K562 (cell line): Measurements from ENCODE around the gene NF1. TPM values are rescaled to one million over a fixed set of nuclear protein-coding genes. Genes with fewer than 3 reads are reported as not detected.

Experiments
- ATAC-seq: fragments of 200-7000 bp; cut with Tn5 transposase; 3 replicates; pipeline ENCODE4 v1.9.1; 2020; ENCODE audit warnings: moderate library complexity
- BruUV-seq: library from RNA; stranded (reverse); fragments of 400-500 nt; replicated peaks from 2 replicates; lab custom pipeline; 2021; lab: Mats Ljungman, UMichigan
- CTCF ChIA-PET: fragments of 300-600 bp; formaldehyde crosslinking; extraction: SDS; loops from one replicate; lab custom pipeline; 2021; ENCODE audit warnings: low intra/inter-chr PET ratio; lab: Yijun Ruan, JAX
- POLR2A ChIA-PET: fragments of 300-600, 350-650 bp; sonication (Branson Sonifier 250); formaldehyde crosslinking; extraction: SDS; loops from one replicate; lab custom pipeline; 2021; ENCODE audit warnings: antibody characterized with exemption, inconsistent platforms; lab: Yijun Ruan, JAX
- DNase-seq, 4 experiments: peaks; one replicate each; pipeline versions ENCODE4 v3.0.0 to v3.0.0-alpha.2; 2011 to 2018; ENCODE audit warnings: low spot score in 3 of 4, mixed read lengths in 3 of 4; ENCODE audit errors: extremely low read depth in 1 of 4
- FAIRE-seq: peaks from 2 replicates; lab custom pipeline; 2011; peaks lifted over from hg19 to GRCh38; lab: Jason Lieb, UNC
- H2AFZ ChIP-seq: 2 replicates; pipeline ENCODE4 v1.6.0; 2011; ENCODE audit warnings: low read depth, low read length, control low read depth, inconsistent platforms
- H3K27ac ChIP-seq: fragments of 200-600 bp; 3 replicates; pipeline ENCODE4 v1.8.0; 2011; ENCODE audit warnings: low read depth, mild to moderate bottlenecking, control low read depth, inconsistent platforms, low read length, moderate library complexity, mixed read lengths; ENCODE audit errors: extremely low read depth
- H3K27me3 ChIP-seq, 2 experiments: fragments of 300-600 bp in 1 of 2; 2 replicates in 1 of 2; 3 replicates in 1 of 2; pipeline versions ENCODE4 v1.6.0 to v1.8.0; 2011; ENCODE audit warnings: inconsistent platforms in 2 of 2, low read length in 2 of 2, mild to moderate bottlenecking in 1 of 2, mixed read lengths in 1 of 2, moderate library complexity in 1 of 2; ENCODE audit not compliant: control insufficient read depth in 2 of 2, insufficient read depth in 2 of 2
- H3K36me3 ChIP-seq: fragments of 300-600 bp; 3 replicates; pipeline ENCODE4 v1.8.0; 2011; ENCODE audit warnings: mild to moderate bottlenecking, low read length, inconsistent platforms; ENCODE audit not compliant: control insufficient read depth, insufficient read depth
- H3K4me1 ChIP-seq, 2 experiments: fragments of 200-600 bp in 1 of 2; replicated peaks in 1 of 2; 2 replicates in 1 of 2; 3 replicates in 1 of 2; pipeline versions ENCODE4 v1.5.1 to v1.8.0; 2011; ENCODE audit warnings: inconsistent platforms in 2 of 2, low read length in 2 of 2, mild to moderate bottlenecking in 1 of 2, mixed read lengths in 1 of 2, moderate library complexity in 1 of 2; ENCODE audit not compliant: control insufficient read depth in 2 of 2, insufficient read depth in 2 of 2
- H3K4me2 ChIP-seq: 2 replicates; pipeline ENCODE4 v1.6.1; 2011; ENCODE audit warnings: low read length, control low read depth, inconsistent platforms, mixed read lengths; ENCODE audit not compliant: insufficient read depth
- H3K4me3 ChIP-seq: fragments of 200-600 bp; sonication (generic), shearing (Covaris generic); 2 replicates; pipeline ENCODE4 v1.5.1; 2016; ENCODE audit warnings: control low read depth, inconsistent platforms
- H3K79me2 ChIP-seq: fragments of 200-600 bp; 3 replicates; pipeline ENCODE4 v1.8.0; 2011; ENCODE audit warnings: low read length, inconsistent platforms; ENCODE audit not compliant: control insufficient read depth, insufficient read depth
- H3K9ac ChIP-seq, 2 experiments: 2 replicates each; pipeline versions ENCODE4 v1.6.0 to v1.6.1; 2011; ENCODE audit warnings: low read depth in 2 of 2, low read length in 2 of 2, control low read depth in 1 of 2, inconsistent platforms in 1 of 2, mild to moderate bottlenecking in 1 of 2, mixed read lengths in 1 of 2; ENCODE audit not compliant: insufficient read depth in 1 of 2
- H3K9me1 ChIP-seq: one replicate; pipeline ENCODE4 v1.6.0; 2011; ENCODE audit warnings: inconsistent platforms, mild to moderate bottlenecking, low read length, moderate library complexity; ENCODE audit not compliant: control insufficient read depth, insufficient read depth
- H3K9me3 ChIP-seq: replicated peaks from 2 replicates; pipeline ENCODE4 v1.5.1; 2011; ENCODE audit warnings: low read depth, low read length, inconsistent platforms; ENCODE audit not compliant: control insufficient read depth, insufficient read depth
- H4K20me1 ChIP-seq: replicated peaks from 2 replicates; pipeline ENCODE4 v1.6.1; 2011; ENCODE audit warnings: low read length, inconsistent platforms, mixed read lengths; ENCODE audit not compliant: control insufficient read depth, insufficient read depth
- ATF3 ChIP-seq, 2 experiments: fragments of 450-650 bp in 1 of 2; sonication (generic) in 1 of 2; formaldehyde crosslinking in 1 of 2; IDR thresholded peaks in 1 of 2; conservative IDR thresholded peaks in 1 of 2; 2 replicates each; pipeline versions ENCODE4 v1.6.1 to v1.8.1; 2016 to 2023; ENCODE audit warnings: mild to moderate bottlenecking in 2 of 2, moderate library complexity in 2 of 2, inconsistent platforms in 1 of 2, missing genetic modification reagents in 1 of 2
- CLOCK ChIP-seq: fragments of 250-450 bp; sonication (Bioruptor Pico); IDR thresholded peaks from 2 replicates; pipeline ENCODE4 v1.4.0; 2020; ENCODE audit warnings: mild to moderate bottlenecking, moderate library complexity, borderline replicate concordance
- EP400 ChIP-seq: fragments of 450-650 bp; IDR thresholded peaks from 2 replicates; pipeline ENCODE4 v1.6.1; 2017; ENCODE audit warnings: antibody characterized with exemption, mild to moderate bottlenecking, moderate library complexity
- FOSL1 ChIP-seq: fragments of 200-800 bp; sonication (Bioruptor generic); conservative IDR thresholded peaks from 2 replicates; pipeline ENCODE4 v1.6.1; 2016; ENCODE audit warnings: missing genetic modification characterization, missing compliant biosample characterization
- HMGXB4 ChIP-seq: sonication (generic); formaldehyde crosslinking; IDR thresholded peaks from 2 replicates; pipeline ENCODE4 v1.8.1; 2023; ENCODE audit warnings: mild to moderate bottlenecking, missing genetic modification reagents
- HNRNPLL ChIP-seq: fragments of 200-400 bp; formaldehyde crosslinking; IDR thresholded peaks from 2 replicates; pipeline ENCODE4 v1.6.1; 2017; ENCODE audit warnings: low read length, low read depth, mild to moderate bottlenecking; ENCODE audit not compliant: poor library complexity, severe bottlenecking
- POLR2B ChIP-seq: fragments of 450-650 bp; IDR thresholded peaks from 2 replicates; pipeline ENCODE4 v1.6.1; 2018; ENCODE audit warnings: low read depth; ENCODE audit not compliant: partially characterized antibody
- RBBP5 ChIP-seq: fragments of 200-600 bp; sonication (generic); IDR thresholded peaks from 2 replicates; pipeline ENCODE4 v1.6.1; 2012; ENCODE audit warnings: borderline replicate concordance, mild to moderate bottlenecking, low read length, control low read depth, inconsistent platforms; ENCODE audit not compliant: insufficient read depth, poor library complexity, severe bottlenecking
- SMARCE1 ChIP-seq: fragments of 450-650 bp; IDR thresholded peaks from 2 replicates; pipeline ENCODE4 v1.7.1; 2016; ENCODE audit warnings: mild to moderate bottlenecking
- SRF ChIP-seq, 2 experiments: fragments of 250-450, 450-650 bp in 1 of 2; sonication (Bioruptor Pico) in 1 of 2; sonication (generic) in 1 of 2; formaldehyde crosslinking; IDR thresholded peaks; 2 replicates each; pipeline versions ENCODE4 v1.5.0 to v1.5.1; 2020 to 2022; ENCODE audit warnings: mild to moderate bottlenecking in 1 of 2, missing genetic modification reagents in 1 of 2
- TEAD4 ChIP-seq, 2 experiments: sonication (generic) in 1 of 2; formaldehyde crosslinking in 1 of 2; IDR thresholded peaks; 2 replicates each; pipeline versions ENCODE4 v1.6.1 to v1.8.0; 2012 to 2022; ENCODE audit warnings: borderline replicate concordance in 1 of 2, inconsistent platforms in 1 of 2, low read length in 1 of 2, mild to moderate bottlenecking in 1 of 2, missing genetic modification reagents in 1 of 2
- XRCC5 ChIP-seq: fragments of 200-400 bp; formaldehyde crosslinking; IDR thresholded peaks from 2 replicates; pipeline ENCODE4 v1.6.1; 2017; ENCODE audit warnings: low read depth, mild to moderate bottlenecking, low read length
- ZEB2 ChIP-seq: fragments of 450-650 bp; IDR thresholded peaks from 2 replicates; pipeline ENCODE4 v1.6.1; 2016
- ZNF766 ChIP-seq: fragments of 200-800 bp; sonication (Bioruptor generic); conservative IDR thresholded peaks from 2 replicates; pipeline ENCODE4 v1.6.1; 2016; ENCODE audit warnings: missing genetic modification characterization, missing compliant biosample characterization
- WGBS: fragments of 100-300 bp; shearing (Covaris generic); methylation state at CpG from one replicate; pipeline ENCODE4 v1.1.6; 2016; ENCODE audit warnings: low coverage, mixed read lengths; ENCODE audit not compliant: insufficient coverage; ENCODE audit errors: missing lambda C conversion rate; 5-methylcytosine and 5-hydroxymethylcytosine counted together
- in situ Hi-C: fragments of 300-500 bp; cut with MboI; formaldehyde crosslinking; loops from 4 replicates; pipeline ENCODE4 v1.15.0; 2018; ENCODE audit warnings: inconsistent platforms, mixed read lengths
- intact Hi-C: fragments of 100-400 bp; cut with micrococcal nuclease; formaldehyde crosslinking; loops from 2 replicates; pipeline ENCODE4 v1.14.2; 2022
- polyA plus RNA-seq, 8 experiments: library from polyadenylated mRNA; depleted of rRNA in 4 of 8; stranded (reverse) in 5 of 8; unstranded in 3 of 8; fragments of >200 nt; fragmentation: Nextera tagmentation in 2 of 8; fragmentation: Illumina TruSeq in 1 of 8; extraction: Ambion mirVana in 2 of 8; extraction: Trizol in 1 of 8; gene quantifications; 2 replicates each; pipeline versions ENCODE4 v1.2.1 to v1.2.3, GENCODE V29; 2011 to 2014; ENCODE audit warnings: inconsistent platforms in 1 of 8, missing spikeins in 1 of 8
- total RNA-seq, 7 experiments: library from RNA; depleted of rRNA in 6 of 7; stranded (reverse); fragments of >200 nt in 6 of 7; fragmentation: Illumina TruSeq in 2 of 7; extraction: Trizol in 2 of 7; gene quantifications; 2 replicates each; pipeline versions ENCODE4 v1.2.1 to v1.2.3, GENCODE V29; 2011 to 2021; ENCODE audit warnings: low replicate concordance in 1 of 7

NF1 gene
- total and polyA plus RNA-seq, 9 of the 15 experiments (the other 6 are each of a cell fraction or from before 2014, with no cell fraction given), result 3.4 to 41.9 (median 24.3) TPM

- TF ChIP-seq RBBP5 (no peak), CLOCK (CRISPR knock-in tag) (no peak), POLR2B (no peak), HNRNPLL (no peak)
These were observed 15.0 kb upstream of the NF1 start (continued) for GRCh38 chr17:31079731-31080130.

- Histone ChIP-seq H3K27me3 (no peaks in the 10 kb centered on the region), H3K4me3 (no peak overlapping the region), H3K4me1 (peaks cover 0 to 2% of the 10 kb centered on the region in 2 experiments; a peak in 1 of 5 replicates), H2AFZ (no peak overlapping the region), H3K79me2 (no peaks in the 10 kb centered on the region), H4K20me1 (no peaks in the 10 kb centered on the region), H3K9ac (no peak overlapping the region), H3K9me1 (no peaks in the 10 kb centered on the region), H3K4me2 (no peak overlapping the region), H3K36me3 (no peaks in the 10 kb centered on the region), H3K27ac (no peak overlapping the region), H3K9me3 (no peaks in the 10 kb centered on the region)
- 2% methylated on average over 2 of the region's 2 CpGs for WGBS
- ChIA-PET POLR2A (interaction anchor here (1.7 kb wide), 1 partner anchor 9 kb away, joined by 7 read pairs; the partner anchor contains the start of gene NF1), CTCF (no interaction called here)
- no TSS peak for BruUV-seq
- FAIRE-seq (peak; percentile 84), DNase-seq (peak in 3 of 4 experiments; percentile 20 to 65 (median 42)), ATAC-seq (peak; percentile 80)
- in situ Hi-C loops (no loop called here), intact Hi-C loops (no loop called here)
- TF ChIP-seq ATF3 (IDR thresholded peaks at IDR 0.05), result peak; percentile 64
- TF ChIP-seq ATF3 (CRISPR knock-in tag; conservative IDR thresholded peaks at IDR 0.05), result no peak
- no peak for TF ChIP-seq SRF (CRISPR knock-in tag; IDR thresholded peaks at IDR 0.05)
- 0 out of 2 replicates have a peak, but pooled peaks have one; percentile 22 for TF ChIP-seq SMARCE1
- TF ChIP-seq EP400, result peak; percentile 25; the same call in 1 of the 2 replicates
- peak; percentile 77 for TF ChIP-seq ZNF766 (CRISPR knock-in tag)
- no peak for TF ChIP-seq XRCC5
- peak; percentile 80 for TF ChIP-seq FOSL1 (tag)
- TF ChIP-seq ZEB2, result no peak
- TF ChIP-seq HMGXB4 (CRISPR knock-in tag), result no peak
- TF ChIP-seq TEAD4 (IDR thresholded peaks at IDR 0.05; ENCODE audit: low read length), result peak; percentile 32; the same call in 1 of the 2 replicates
- no peak for TF ChIP-seq TEAD4 (CRISPR knock-in tag; IDR thresholded peaks at IDR 0.05; ENCODE audit: borderline replicate concordance)
These were observed 9.2 kb upstream of the NF1 start for GRCh38 chr17:31085563-31085962.
